Activated CD4-positive, CD25-positive, alpha-beta regulatory T cell treated with anti-CD3 and anti-CD28 coated beads, Interleukin-2, amount 50 U/mL, for 24 hours (primary cell): Measurements from ENCODE around the gene AGPAT3.
"Not testable (repeated sequence)": the region's sequence is repeated elsewhere in the genome, so short reads cannot be mapped to it uniquely, and the experiment has no call there.

Experiments used
- ATAC-seq, 2 donors: fragments of 150-1000 bp; cut with Tn5 transposase; one replicate each; pipeline ENCODE4 v1.10.0; 2021; ENCODE audit warnings: mild to moderate bottlenecking in 1 of 2, moderate library complexity in 1 of 2

The AGPAT3 gene

GRCh38 chr21:43884012-43884860, 19.2 kb downstream of the AGPAT3 start:
- peak; percentile 71 to 72 for ATAC-seq

GRCh38 chr21:43884861-43885417, 19.9 kb downstream of the AGPAT3 start:
- ATAC-seq, result no peak

GRCh38 chr21:43885721-43886120, 20.7 kb downstream of the AGPAT3 start:
- ATAC-seq, result no peak

GRCh38 chr21:43886565-43886964, 21.5 kb downstream of the AGPAT3 start:
- ATAC-seq, result no peak

GRCh38 chr21:43889069-43889468, 24.0 kb downstream of the AGPAT3 start:
- ATAC-seq, result no peak

- no peak for ATAC-seq
These were observed 25.0 kb downstream of the AGPAT3 start for GRCh38 chr21:43890042-43890441.

- no peak for ATAC-seq
These were observed 27.3 kb downstream of the AGPAT3 start for GRCh38 chr21:43892334-43892733.

- ATAC-seq, result no peak
These were observed 28.0 kb downstream of the AGPAT3 start for GRCh38 chr21:43892984-43893535.

GRCh38 chr21:43893536-43894205, 28.6 kb downstream of the AGPAT3 start:
- peak; percentile 92 to 95 for ATAC-seq

- ATAC-seq, result peak; percentile 36 to 55
These were observed 29.2 kb downstream of the AGPAT3 start for GRCh38 chr21:43894206-43894577.

- no peak for ATAC-seq
These were observed 30.2 kb downstream of the AGPAT3 start for GRCh38 chr21:43895196-43895595.

- not testable (repeated sequence) for ATAC-seq
These were observed 31.8 kb downstream of the AGPAT3 start for GRCh38 chr21:43896696-43897299.

- ATAC-seq, result no peak
These were observed 34.5 kb downstream of the AGPAT3 start for GRCh38 chr21:43899307-43900077.

- no peak for ATAC-seq
These were observed 35.0 kb downstream of the AGPAT3 start for GRCh38 chr21:43900078-43900385.

- ATAC-seq, result no peak
These were observed 35.7 kb downstream of the AGPAT3 start for GRCh38 chr21:43900690-43901089.

GRCh38 chr21:43902441-43902840, 37.4 kb downstream of the AGPAT3 start:
- ATAC-seq, result no peak

- ATAC-seq, result no peak
These were observed 38.5 kb downstream of the AGPAT3 start for GRCh38 chr21:43903451-43904091.

GRCh38 chr21:43904331-43904781, 39.3 kb downstream of the AGPAT3 start:
- ATAC-seq, result no peak

GRCh38 chr21:43905726-43906455, 40.9 kb downstream of the AGPAT3 start:
- no peak for ATAC-seq

- no peak for ATAC-seq
These were observed 41.8 kb downstream of the AGPAT3 start for GRCh38 chr21:43906585-43907370.
